Astrocyte of the cerebellum (primary cell): ENCODE results near the gene ZNF547.
"Not testable (repeated sequence)": the region's sequence is repeated elsewhere in the genome, so short reads cannot be mapped to it uniquely, and the experiment has no call there.

ENCODE experiments used
- DNase-seq: peaks from one replicate; pipeline ENCODE4 v3.0.0-alpha.2; 2011; ENCODE audit warnings: low read depth
- H3K4me3 ChIP-seq: 2 replicates; pipeline ENCODE4 v1.5.1; 2011; ENCODE audit warnings: mild to moderate bottlenecking, low read depth, low read length, moderate library complexity
- in situ Hi-C: cut with HindIII; loops from 2 replicates; pipeline ENCODE4 v1.10.0; 2017; ENCODE audit warnings: low sequenced_read_pairs
- TF ChIP-seq, protein P1 (sequence below): IDR thresholded peaks from 2 replicates; pipeline ENCODE4 v1.5.1; 2012; ENCODE audit warnings: low read length, low read depth, moderate library complexity, mild to moderate bottlenecking; ENCODE audit errors: missing control alignments

Gene ZNF547

DNA sequence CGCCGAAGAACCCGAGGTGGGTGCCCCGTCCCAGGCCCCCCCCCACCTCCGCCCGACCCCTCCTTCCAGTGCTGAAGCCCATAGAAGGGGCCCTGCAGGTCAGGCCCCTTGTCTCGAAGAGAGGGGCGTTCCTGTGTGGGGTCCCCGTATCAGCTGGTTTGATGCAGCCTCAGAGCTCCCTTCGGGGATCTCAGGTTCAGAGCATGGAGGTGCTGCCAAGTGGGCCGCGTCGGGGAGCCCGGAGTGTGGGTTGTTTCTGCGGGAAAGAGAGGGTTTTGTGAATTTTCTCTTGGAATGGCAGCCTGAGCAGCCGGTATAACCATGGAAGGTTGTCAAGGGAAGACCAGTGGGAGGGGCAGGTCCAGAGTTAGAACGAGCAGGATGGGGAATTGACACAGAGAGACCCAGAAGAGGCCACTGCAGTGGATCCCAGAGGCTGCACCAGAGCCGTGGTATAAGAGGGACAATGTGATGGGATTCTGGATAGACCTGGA is 384 bp downstream of the ZNF547 start:
- in situ Hi-C loops = no loop called here
- H3K4me3 ChIP-seq = peak overlapping the region; percentile 54
- no peak for DNase-seq
- TF ChIP-seq, protein P1, sequence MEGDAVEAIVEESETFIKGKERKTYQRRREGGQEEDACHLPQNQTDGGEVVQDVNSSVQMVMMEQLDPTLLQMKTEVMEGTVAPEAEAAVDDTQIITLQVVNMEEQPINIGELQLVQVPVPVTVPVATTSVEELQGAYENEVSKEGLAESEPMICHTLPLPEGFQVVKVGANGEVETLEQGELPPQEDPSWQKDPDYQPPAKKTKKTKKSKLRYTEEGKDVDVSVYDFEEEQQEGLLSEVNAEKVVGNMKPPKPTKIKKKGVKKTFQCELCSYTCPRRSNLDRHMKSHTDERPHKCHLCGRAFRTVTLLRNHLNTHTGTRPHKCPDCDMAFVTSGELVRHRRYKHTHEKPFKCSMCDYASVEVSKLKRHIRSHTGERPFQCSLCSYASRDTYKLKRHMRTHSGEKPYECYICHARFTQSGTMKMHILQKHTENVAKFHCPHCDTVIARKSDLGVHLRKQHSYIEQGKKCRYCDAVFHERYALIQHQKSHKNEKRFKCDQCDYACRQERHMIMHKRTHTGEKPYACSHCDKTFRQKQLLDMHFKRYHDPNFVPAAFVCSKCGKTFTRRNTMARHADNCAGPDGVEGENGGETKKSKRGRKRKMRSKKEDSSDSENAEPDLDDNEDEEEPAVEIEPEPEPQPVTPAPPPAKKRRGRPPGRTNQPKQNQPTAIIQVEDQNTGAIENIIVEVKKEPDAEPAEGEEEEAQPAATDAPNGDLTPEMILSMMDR = no peak

DNA sequence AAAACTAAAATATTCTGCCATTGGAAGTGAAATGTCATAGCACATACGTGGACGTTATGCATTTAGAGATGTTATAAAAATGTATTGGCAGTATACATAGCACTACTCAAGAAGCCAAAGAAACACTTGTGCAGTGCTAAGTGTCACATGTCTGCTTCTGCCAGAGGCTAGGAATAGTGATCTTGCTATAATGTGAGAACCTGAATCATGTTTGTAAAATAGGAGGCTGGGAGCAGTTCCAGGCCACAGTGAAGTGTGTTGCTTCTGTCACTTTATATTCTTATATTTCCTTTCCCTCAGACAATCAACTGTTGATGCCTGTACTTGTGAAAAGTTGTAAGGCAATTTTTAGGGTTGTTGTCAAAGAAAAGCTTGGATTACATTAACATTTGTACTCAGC is 3.4 kb downstream of the ZNF547 start:
- TF ChIP-seq, protein P1 = no peak
- no peak for DNase-seq
- in situ Hi-C loops = no loop called here
- no peak overlapping the region for H3K4me3 ChIP-seq

DNA sequence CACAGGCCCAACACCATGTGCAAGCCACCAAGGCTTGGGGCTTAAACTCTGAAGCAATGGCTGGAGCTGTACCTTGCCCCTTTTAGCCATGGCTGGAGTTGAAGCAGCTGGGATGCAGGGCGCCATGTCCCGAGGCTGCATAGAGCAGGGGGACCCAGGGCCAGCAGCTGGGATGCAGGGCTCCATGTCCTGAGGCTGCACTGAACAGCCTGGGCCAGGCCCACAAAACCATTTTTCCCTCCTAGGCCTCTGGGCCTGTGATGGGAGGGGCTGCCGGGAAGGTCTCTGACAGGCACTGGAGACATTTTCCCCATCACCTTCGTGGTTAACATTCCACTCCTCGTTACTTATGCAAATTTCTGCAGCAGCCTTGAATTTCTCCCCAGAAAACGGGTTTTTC is 10.8 kb downstream of the ZNF547 start:
- no peak for DNase-seq
- TF ChIP-seq, protein P1 = no peak
- H3K4me3 ChIP-seq = no peak overlapping the region
- in situ Hi-C loops = no loop called here

DNA sequence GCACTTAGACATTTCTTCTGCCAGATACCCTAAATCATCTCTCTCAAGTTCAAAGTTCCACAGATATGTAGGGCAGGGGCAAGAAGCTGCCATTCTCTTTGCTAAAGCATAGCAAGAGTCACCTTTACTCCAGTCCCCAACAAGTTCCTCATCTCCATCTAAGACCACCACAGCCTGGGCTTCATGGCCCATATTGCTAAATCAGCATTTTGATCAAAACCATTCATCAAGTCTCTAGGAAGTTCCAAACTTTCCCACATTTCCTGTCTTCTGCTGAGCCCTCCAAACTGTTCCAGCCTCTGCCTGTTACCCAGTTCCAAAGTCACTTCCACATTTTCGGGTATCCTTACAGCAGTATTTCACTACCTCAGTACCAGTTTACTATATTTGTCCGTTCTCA is 11.3 kb downstream of the ZNF547 start:
- DNase-seq, H3K4me3 ChIP-seq, in situ Hi-C loops: not testable (repeated sequence)

DNA sequence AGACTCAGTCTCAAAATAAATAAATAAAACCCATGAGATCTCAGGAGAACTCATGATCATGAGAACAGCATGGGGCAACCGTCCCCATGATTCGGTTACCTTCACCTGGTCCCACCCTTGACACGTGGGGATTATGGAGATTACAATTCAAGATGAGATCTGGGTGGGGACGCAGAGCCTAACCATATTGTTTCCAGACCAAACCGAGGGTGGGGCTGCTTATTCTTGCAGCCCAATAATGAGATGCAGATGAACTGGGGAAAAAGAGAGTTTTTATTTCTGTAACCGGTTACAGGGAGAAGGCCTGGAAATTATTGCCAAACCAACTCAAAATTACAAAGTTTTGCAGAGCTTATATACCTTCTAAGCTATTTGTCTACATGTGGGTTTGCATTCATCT is 12.8 kb downstream of the ZNF547 start:
- H3K4me3 ChIP-seq = no peak overlapping the region
- DNase-seq = no peak
- in situ Hi-C loops = no loop called here
- TF ChIP-seq, protein P1 = no peak

DNA sequence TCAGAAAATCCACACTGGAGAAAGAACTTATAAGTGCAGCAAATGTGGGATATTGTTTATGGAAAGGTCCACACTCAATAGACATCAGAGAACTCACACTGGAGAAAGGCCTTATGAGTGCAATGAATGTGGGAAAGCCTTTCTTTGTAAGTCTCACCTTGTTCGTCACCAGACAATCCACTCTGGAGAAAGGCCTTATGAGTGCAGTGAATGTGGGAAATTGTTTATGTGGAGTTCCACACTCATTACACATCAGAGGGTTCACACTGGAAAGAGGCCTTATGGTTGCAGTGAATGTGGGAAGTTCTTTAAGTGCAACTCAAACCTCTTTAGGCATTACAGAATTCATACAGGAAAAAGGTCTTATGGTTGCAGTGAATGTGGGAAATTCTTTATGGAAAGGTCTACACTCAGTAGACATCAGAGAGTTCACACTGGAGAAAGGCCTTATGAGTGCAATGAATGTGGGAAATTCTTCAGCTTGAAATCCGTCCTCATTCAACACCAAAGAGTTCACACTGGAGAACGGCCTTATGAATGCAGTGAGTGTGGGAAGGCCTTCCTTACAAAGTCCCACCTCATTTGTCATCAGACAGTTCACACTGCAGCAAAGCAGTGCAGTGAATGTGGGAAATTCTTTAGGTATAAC is 14.3 kb downstream of the ZNF547 start:
- no peak for DNase-seq
- in situ Hi-C loops = no loop called here
- TF ChIP-seq, protein P1 = no peak

DNA sequence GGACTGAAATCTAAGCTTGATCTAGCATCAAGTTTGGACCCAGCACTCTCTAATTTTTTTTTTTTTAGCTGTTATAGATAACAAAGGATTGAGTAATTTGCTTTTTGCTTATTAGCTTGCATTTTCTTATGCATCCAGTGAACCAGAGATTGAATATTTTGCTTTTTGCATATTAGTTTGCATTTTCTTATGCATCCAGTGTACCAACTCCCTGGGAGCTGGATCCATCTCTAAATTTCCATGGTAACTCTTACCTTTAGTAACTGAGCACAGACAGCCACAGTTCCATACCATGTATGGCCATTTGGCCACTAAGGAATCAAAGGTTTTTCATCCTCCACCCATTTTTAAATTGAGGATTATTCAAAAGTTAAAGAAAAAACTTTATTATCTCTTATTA is 17.6 kb downstream of the ZNF547 start:
- TF ChIP-seq, protein P1 = no peak
- H3K4me3 ChIP-seq = no peak overlapping the region
- in situ Hi-C loops = loop anchor here (5.0 to 10.0 kb wide), 2 partner anchors 36 to 126 kb away; no protein-coding TSS in a partner anchor
- no peak for DNase-seq

More for the DNA sequence above, 14.3 kb downstream of the ZNF547 start:
- no peak overlapping the region for H3K4me3 ChIP-seq
